HepG2 (cell line): Measurements from ENCODE around the gene PPP1R18. TPM values are rescaled to one million over a fixed set of nuclear protein-coding genes. Genes with fewer than 3 reads are reported as not detected.
A peak's percentile ranks its signal among the peaks of the same experiment; 100 is the strongest.

Experiments
- FIP1L1 ChIP-seq: fragments of 200-400 bp; formaldehyde crosslinking; IDR thresholded peaks from 2 replicates; pipeline ENCODE4 v1.6.1; 2018; ENCODE audit warnings: low read depth, mild to moderate bottlenecking, low read length, moderate library complexity, borderline replicate concordance; ENCODE audit not compliant: insufficient read depth
- GPN1 ChIP-seq: sonication (generic); formaldehyde crosslinking; IDR thresholded peaks from 2 replicates; pipeline ENCODE4 v1.5.1; 2020; ENCODE audit warnings: missing genetic modification reagents, borderline replicate concordance
- HCFC1 ChIP-seq: fragments of 150-350 bp; IDR thresholded peaks from 2 replicates; pipeline ENCODE4 v1.6.1; 2014; ENCODE audit warnings: low read depth, low read length
- HOXA9 ChIP-seq: sonication (generic); formaldehyde crosslinking; IDR thresholded peaks from 2 replicates; pipeline ENCODE4 v1.8.1; 2022; ENCODE audit warnings: missing genetic modification reagents, mild to moderate bottlenecking, moderate library complexity, borderline replicate concordance
- RELA ChIP-seq: sonication (generic); formaldehyde crosslinking; IDR thresholded peaks from 2 replicates; pipeline ENCODE4 v1.4.0; 2020; ENCODE audit warnings: missing genetic modification reagents
- SNAPC2 ChIP-seq: sonication (generic); formaldehyde crosslinking; IDR thresholded peaks from 2 replicates; pipeline ENCODE4 v1.8.1; 2022; ENCODE audit warnings: mild to moderate bottlenecking, missing genetic modification reagents
- WIZ ChIP-seq: sonication (generic); formaldehyde crosslinking; IDR thresholded peaks from 2 replicates; pipeline ENCODE4 v1.5.1; 2020; ENCODE audit warnings: mild to moderate bottlenecking, missing genetic modification reagents
- ZBTB34 ChIP-seq: sonication (generic); formaldehyde crosslinking; IDR thresholded peaks from 2 replicates; pipeline ENCODE4 v1.8.0; 2022; ENCODE audit warnings: mild to moderate bottlenecking, missing genetic modification reagents
- ZBTB43 ChIP-seq: sonication (generic); formaldehyde crosslinking; conservative IDR thresholded peaks from 2 replicates; pipeline ENCODE4 v1.4.0; 2020; ENCODE audit warnings: missing genetic modification reagents
- ZNF143 ChIP-seq: sonication (generic); formaldehyde crosslinking; IDR thresholded peaks from 2 replicates; pipeline ENCODE4 v1.4.0; 2020; ENCODE audit warnings: missing genetic modification reagents
- ZSCAN31 ChIP-seq: sonication (generic); formaldehyde crosslinking; IDR thresholded peaks from 2 replicates; pipeline ENCODE4 v1.5.0; 2020; ENCODE audit warnings: low read depth, mild to moderate bottlenecking, missing genetic modification reagents
- polyA plus RNA-seq, 8 experiments: library from polyadenylated mRNA; depleted of rRNA in 3 of 8; stranded (reverse) in 7 of 8; unstranded in 1 of 8; fragments of >200 nt; fragmentation: Illumina TruSeq in 4 of 8; extraction: Trizol in 4 of 8; gene quantifications; 2 replicates each; pipeline versions ENCODE4 v1.2.1 to v1.2.3, GENCODE V29; 2011 to 2016; ENCODE audit warnings: low read depth in 4 of 8, missing spikeins in 1 of 8, mixed read lengths in 1 of 8; ENCODE audit not compliant: insufficient read depth in 1 of 8
- total RNA-seq, 5 experiments: library from RNA; depleted of rRNA; stranded (reverse); fragments of >200 nt; fragmentation: Illumina TruSeq; extraction: Trizol; gene quantifications; 2 replicates each; pipeline ENCODE4 v1.2.3, GENCODE V29; 2016; ENCODE audit warnings: low read depth in 1 of 5
- TF ChIP-seq, protein P1 (sequence below): sonication (generic); formaldehyde crosslinking; IDR thresholded peaks from 2 replicates; pipeline ENCODE4 v1.4.0; 2020; ENCODE audit warnings: missing genetic modification reagents, mild to moderate bottlenecking, borderline replicate concordance
- TF ChIP-seq, protein P2 (sequence below): IDR thresholded peaks from 2 replicates; pipeline ENCODE4 v1.6.1; 2016; ENCODE audit warnings: missing compliant biosample characterization, missing genetic modification reagents, borderline replicate concordance
- TF ChIP-seq, protein P3 (sequence below): sonication (generic); formaldehyde crosslinking; IDR thresholded peaks from 2 replicates; pipeline ENCODE4 v1.4.0; 2020; ENCODE audit warnings: missing genetic modification reagents, borderline replicate concordance
- TF ChIP-seq, protein P4 (sequence below): sonication (generic); formaldehyde crosslinking; IDR thresholded peaks from 2 replicates; pipeline ENCODE4 v1.4.0; 2020; ENCODE audit warnings: missing genetic modification reagents, borderline replicate concordance
- TF ChIP-seq, protein P5 (sequence below): sonication (generic); formaldehyde crosslinking; conservative IDR thresholded peaks from 2 replicates; pipeline ENCODE4 v1.5.0; 2020; ENCODE audit warnings: missing genetic modification reagents

Gene PPP1R18
- total and polyA plus RNA-seq, 2 of the 13 experiments (the other 11 are each of a cell fraction or from before 2014, with no cell fraction given), result 4.9 to 9.2 TPM

DNA sequence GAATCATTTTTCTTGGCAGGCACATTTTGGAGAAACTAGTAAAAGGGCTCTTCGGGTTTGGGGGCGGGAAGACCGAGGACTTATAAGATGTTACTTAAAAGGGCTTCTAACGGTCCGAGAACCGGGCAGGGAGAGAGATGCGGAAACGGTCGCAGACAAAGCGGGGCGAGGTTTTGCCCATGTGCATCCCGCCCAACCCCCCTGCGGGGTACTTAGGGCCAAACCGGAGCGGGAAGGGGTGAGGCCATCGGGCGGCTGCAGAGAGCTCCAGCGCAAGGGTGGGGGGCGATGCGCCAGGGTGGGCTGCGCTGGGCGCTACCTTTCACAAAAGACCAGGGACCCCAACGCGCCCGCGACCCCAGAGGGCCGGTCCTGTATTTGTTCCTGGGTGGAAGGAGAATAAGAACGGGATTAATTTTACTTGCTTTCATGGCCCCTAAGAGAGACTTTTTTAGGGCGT is 34.3 kb upstream of the PPP1R18 start (continued):
- TF ChIP-seq ZBTB43 (CRISPR knock-in tag), result 0 out of 2 replicates have a peak, but pooled peaks have one; percentile 25
- TF ChIP-seq, protein P1, sequence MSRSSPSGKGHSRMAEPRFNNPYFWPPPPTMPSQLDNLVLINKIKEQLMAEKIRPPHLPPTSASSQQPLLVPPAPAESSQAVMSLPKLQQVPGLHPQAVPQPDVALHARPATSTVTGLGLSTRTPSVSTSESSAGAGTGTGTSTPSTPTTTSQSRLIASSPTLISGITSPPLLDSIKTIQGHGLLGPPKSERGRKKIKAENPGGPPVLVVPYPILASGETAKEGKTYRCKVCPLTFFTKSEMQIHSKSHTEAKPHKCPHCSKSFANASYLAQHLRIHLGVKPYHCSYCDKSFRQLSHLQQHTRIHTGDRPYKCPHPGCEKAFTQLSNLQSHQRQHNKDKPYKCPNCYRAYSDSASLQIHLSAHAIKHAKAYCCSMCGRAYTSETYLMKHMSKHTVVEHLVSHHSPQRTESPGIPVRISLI (CRISPR knock-in tag), result no peak
- no peak for TF ChIP-seq RELA
- TF ChIP-seq ZSCAN31 (CRISPR knock-in tag), result no peak
- 0 out of 2 replicates have a peak, but pooled peaks have one; percentile 9 for TF ChIP-seq FIP1L1
- 0 out of 2 replicates have a peak, but pooled peaks have one; percentile 75 for TF ChIP-seq HOXA9 (CRISPR knock-in tag)
- TF ChIP-seq, protein P2, sequence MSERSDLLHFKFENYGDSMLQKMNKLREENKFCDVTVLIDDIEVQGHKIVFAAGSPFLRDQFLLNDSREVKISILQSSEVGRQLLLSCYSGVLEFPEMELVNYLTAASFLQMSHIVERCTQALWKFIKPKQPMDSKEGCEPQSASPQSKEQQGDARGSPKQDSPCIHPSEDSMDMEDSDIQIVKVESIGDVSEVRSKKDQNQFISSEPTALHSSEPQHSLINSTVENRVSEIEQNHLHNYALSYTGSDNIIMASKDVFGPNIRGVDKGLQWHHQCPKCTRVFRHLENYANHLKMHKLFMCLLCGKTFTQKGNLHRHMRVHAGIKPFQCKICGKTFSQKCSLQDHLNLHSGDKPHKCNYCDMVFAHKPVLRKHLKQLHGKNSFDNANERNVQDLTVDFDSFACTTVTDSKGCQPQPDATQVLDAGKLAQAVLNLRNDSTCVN, result no peak
- TF ChIP-seq WIZ (CRISPR knock-in tag), result 0 out of 2 replicates have a peak, but pooled peaks have one; percentile 49
- TF ChIP-seq, protein P3, sequence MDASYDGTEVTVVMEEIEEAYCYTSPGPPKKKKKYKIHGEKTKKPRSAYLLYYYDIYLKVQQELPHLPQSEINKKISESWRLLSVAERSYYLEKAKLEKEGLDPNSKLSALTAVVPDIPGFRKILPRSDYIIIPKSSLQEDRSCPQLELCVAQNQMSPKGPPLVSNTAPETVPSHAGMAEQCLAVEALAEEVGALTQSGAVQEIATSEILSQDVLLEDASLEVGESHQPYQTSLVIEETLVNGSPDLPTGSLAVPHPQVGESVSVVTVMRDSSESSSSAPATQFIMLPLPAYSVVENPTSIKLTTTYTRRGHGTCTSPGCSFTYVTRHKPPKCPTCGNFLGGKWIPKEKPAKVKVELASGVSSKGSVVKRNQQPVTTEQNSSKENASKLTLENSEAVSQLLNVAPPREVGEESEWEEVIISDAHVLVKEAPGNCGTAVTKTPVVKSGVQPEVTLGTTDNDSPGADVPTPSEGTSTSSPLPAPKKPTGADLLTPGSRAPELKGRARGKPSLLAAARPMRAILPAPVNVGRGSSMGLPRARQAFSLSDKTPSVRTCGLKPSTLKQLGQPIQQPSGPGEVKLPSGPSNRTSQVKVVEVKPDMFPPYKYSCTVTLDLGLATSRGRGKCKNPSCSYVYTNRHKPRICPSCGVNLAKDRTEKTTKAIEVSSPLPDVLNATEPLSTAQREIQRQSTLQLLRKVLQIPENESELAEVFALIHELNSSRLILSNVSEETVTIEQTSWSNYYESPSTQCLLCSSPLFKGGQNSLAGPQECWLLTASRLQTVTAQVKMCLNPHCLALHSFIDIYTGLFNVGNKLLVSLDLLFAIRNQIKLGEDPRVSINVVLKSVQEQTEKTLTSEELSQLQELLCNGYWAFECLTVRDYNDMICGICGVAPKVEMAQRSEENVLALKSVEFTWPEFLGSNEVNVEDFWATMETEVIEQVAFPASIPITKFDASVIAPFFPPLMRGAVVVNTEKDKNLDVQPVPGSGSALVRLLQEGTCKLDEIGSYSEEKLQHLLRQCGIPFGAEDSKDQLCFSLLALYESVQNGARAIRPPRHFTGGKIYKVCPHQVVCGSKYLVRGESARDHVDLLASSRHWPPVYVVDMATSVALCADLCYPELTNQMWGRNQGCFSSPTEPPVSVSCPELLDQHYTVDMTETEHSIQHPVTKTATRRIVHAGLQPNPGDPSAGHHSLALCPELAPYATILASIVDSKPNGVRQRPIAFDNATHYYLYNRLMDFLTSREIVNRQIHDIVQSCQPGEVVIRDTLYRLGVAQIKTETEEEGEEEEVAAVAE (CRISPR knock-in tag), result no peak
- TF ChIP-seq, protein P4, sequence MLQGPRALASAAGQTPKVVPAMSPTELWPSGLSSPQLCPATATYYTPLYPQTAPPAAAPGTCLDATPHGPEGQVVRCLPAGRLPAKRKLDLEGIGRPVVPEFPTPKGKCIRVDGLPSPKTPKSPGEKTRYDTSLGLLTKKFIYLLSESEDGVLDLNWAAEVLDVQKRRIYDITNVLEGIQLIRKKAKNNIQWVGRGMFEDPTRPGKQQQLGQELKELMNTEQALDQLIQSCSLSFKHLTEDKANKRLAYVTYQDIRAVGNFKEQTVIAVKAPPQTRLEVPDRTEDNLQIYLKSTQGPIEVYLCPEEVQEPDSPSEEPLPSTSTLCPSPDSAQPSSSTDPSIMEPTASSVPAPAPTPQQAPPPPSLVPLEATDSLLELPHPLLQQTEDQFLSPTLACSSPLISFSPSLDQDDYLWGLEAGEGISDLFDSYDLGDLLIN, result no peak
- no peak for TF ChIP-seq SNAPC2
- TF ChIP-seq, protein P5, sequence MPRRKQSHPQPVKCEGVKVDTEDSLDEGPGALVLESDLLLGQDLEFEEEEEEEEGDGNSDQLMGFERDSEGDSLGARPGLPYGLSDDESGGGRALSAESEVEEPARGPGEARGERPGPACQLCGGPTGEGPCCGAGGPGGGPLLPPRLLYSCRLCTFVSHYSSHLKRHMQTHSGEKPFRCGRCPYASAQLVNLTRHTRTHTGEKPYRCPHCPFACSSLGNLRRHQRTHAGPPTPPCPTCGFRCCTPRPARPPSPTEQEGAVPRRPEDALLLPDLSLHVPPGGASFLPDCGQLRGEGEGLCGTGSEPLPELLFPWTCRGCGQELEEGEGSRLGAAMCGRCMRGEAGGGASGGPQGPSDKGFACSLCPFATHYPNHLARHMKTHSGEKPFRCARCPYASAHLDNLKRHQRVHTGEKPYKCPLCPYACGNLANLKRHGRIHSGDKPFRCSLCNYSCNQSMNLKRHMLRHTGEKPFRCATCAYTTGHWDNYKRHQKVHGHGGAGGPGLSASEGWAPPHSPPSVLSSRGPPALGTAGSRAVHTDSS (CRISPR knock-in tag), result 0 out of 2 replicates have a peak, but pooled peaks have one; percentile 47
- TF ChIP-seq ZNF143 (CRISPR knock-in tag), result no peak
- no peak for TF ChIP-seq HCFC1
- 0 out of 2 replicates have a peak, but pooled peaks have one; percentile 31 for TF ChIP-seq GPN1 (CRISPR knock-in tag)
- no peak for TF ChIP-seq ZBTB34 (CRISPR knock-in tag)
